ENCODE data around the gene KATNA1. TPM values are rescaled to one million over a fixed set of nuclear protein-coding genes. Genes with fewer than 3 reads are reported as not detected.

KATNA1 gene
- total RNA-seq, 1 donor from 2014 or later, result 13.3 TPM

GRCh38 chr6:149636124-149636523, 12.4 kb downstream of the KATNA1 start:
- no peak overlapping the region for H3K4me3 ChIP-seq
- no peaks in the 10 kb centered on the region for H3K27me3 ChIP-seq (ENCODE audit: low read depth)
- no peaks in the 10 kb centered on the region for H3K9me3 ChIP-seq
- DNase-seq, result no peak
- intact Hi-C loops (cut with DNase I), result no loop called here
- peaks cover 45% of the 10 kb centered on the region for H3K36me3 ChIP-seq
- no peaks in the 10 kb centered on the region for H3K4me1 ChIP-seq
- ATAC-seq, result peak in 1 of 2 donors; percentile 65
- no peak overlapping the region for H3K27ac ChIP-seq
- no peak for TF ChIP-seq CTCF (IDR thresholded peaks at IDR 0.05)

GRCh38 chr6:149634315-149634714, 14.2 kb downstream of the KATNA1 start:
- Histone ChIP-seq H3K4me1 (no peaks in the 10 kb centered on the region), H3K4me3 (no peak overlapping the region), H3K27me3 (ENCODE audit: low read depth) (no peaks in the 10 kb centered on the region), H3K9me3 (no peaks in the 10 kb centered on the region), H3K36me3 (peaks cover 54% of the 10 kb centered on the region), H3K27ac (no peak overlapping the region)
- DNase-seq (no peak), ATAC-seq (no peak)
- TF ChIP-seq CTCF (IDR thresholded peaks at IDR 0.05), result no peak
- intact Hi-C loops (cut with DNase I), result no loop called here

DNA sequence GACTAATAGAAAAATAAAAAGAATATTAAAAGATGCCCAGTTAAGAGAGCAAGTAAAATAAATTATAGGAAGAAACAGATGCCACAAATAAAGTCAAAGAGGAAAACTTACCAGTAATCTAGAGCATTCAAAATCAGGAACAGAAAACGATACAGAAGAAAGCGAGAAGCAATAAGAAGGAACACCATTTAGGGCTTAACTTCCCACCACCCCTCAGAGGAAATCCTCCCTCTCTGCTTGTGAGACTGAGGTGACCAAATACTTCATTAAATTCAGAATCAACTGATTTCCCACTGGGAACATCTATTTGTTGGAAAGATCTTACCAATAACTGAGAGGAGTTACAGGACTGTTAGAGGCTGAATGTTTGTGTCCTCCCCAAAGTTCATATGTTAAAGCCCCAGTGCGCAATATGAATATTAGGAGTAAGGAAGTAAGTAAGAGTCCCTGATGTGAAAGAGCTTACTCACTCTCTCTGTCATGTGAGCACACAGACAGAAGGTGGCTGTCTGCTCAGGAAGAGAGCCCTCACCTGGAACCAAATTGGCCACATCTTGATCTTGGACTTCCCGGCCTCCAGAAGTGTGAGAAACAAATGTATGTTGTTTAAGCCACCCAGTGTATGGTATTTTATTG, 19.5 kb downstream of the KATNA1 start:
- TF ChIP-seq CTCF (IDR thresholded peaks at IDR 0.05), result no peak
- no peaks in the 10 kb centered on the region for H3K4me1 ChIP-seq
- no peak overlapping the region for H3K27ac ChIP-seq
- peaks cover 48% of the 10 kb centered on the region for H3K36me3 ChIP-seq
- DNase-seq (no peak), ATAC-seq (peak in 1 of 2 donors; percentile 40)
- H3K27me3 ChIP-seq (ENCODE audit: low read depth), result no peaks in the 10 kb centered on the region
- no peak overlapping the region for H3K4me3 ChIP-seq
- H3K9me3 ChIP-seq, result no peaks in the 10 kb centered on the region
- intact Hi-C loops (cut with DNase I), result no loop called here

- H3K27ac ChIP-seq, result no peak overlapping the region
- intact Hi-C loops (cut with DNase I), result no loop called here
- H3K9me3 ChIP-seq, result no peaks in the 10 kb centered on the region
- no peak for TF ChIP-seq CTCF (IDR thresholded peaks at IDR 0.05)
- DNase-seq (no peak), ATAC-seq (no peak)
- no peaks in the 10 kb centered on the region for H3K4me1 ChIP-seq
- no peaks in the 10 kb centered on the region for H3K27me3 ChIP-seq (ENCODE audit: low read depth)
- no peak overlapping the region for H3K4me3 ChIP-seq
- peaks cover 61% of the 10 kb centered on the region for H3K36me3 ChIP-seq
Observed at GRCh38 chr6:149627672-149628071, 20.8 kb downstream of the KATNA1 start.

- H3K36me3 ChIP-seq, result peaks cover 48% of the 10 kb centered on the region
- no peaks in the 10 kb centered on the region for H3K4me1 ChIP-seq
- no peak overlapping the region for H3K27ac ChIP-seq
- TF ChIP-seq CTCF (IDR thresholded peaks at IDR 0.05), result no peak
- ATAC-seq (no peak), DNase-seq (no peak)
- intact Hi-C loops (cut with DNase I), result no loop called here
- H3K9me3 ChIP-seq, result peaks cover 8% of the 10 kb centered on the region
- H3K4me3 ChIP-seq, result no peak overlapping the region
- H3K27me3 ChIP-seq (ENCODE audit: low read depth), result no peaks in the 10 kb centered on the region
Observed at GRCh38 chr6:149615805-149616204, 32.7 kb downstream of the KATNA1 start.

Measured in lower lobe of right lung (tissue), 2 donors.